ENCODE measurements around the gene BCAS3.

GRCh38 chr17:60743799-60744198 lies 66.1 kb downstream of the BCAS3 start:
- TF ChIP-seq GATA3 (IDR thresholded peaks at IDR 0.05; ENCODE audit: low read depth, low read length): no peak
- no peak for TF ChIP-seq GATA2 (IDR thresholded peaks at IDR 0.05; ENCODE audit: low read depth, low read length)

All from SH-SY5Y (cell line).